Activated T-cell treated with anti-CD3 and anti-CD28 coated beads for 24 hours (primary cell): ENCODE results near the gene TMEM225B.
"Not testable (repeated sequence)": the region's sequence is repeated elsewhere in the genome, so short reads cannot be mapped to it uniquely, and the experiment has no call there.

Experiments
- DNase-seq: peaks from one replicate; pipeline ENCODE4 v3.0.0-alpha.2; 2020; ENCODE audit warnings: low read depth

The TMEM225B gene

GRCh38 chr7:99623091-99623693 lies 25.1 kb downstream of the TMEM225B start:
- DNase-seq: no peak

- DNase-seq: no peak
These were observed 25.8 kb downstream of the TMEM225B start for GRCh38 chr7:99623702-99624447.

- DNase-seq: peak; percentile 55
These were observed 26.4 kb downstream of the TMEM225B start for GRCh38 chr7:99624484-99624883.

GRCh38 chr7:99625321-99625720 lies 27.3 kb downstream of the TMEM225B start:
- no peak for DNase-seq

GRCh38 chr7:99625961-99626360 lies 27.9 kb downstream of the TMEM225B start:
- DNase-seq: no peak

- DNase-seq: no peak
These were observed 28.6 kb downstream of the TMEM225B start for GRCh38 chr7:99626661-99627060.

- DNase-seq: no peak
These were observed 29.4 kb downstream of the TMEM225B start for GRCh38 chr7:99627513-99627912.

- DNase-seq: no peak
These were observed 30.7 kb downstream of the TMEM225B start for GRCh38 chr7:99628471-99629465.

GRCh38 chr7:99629643-99630042 lies 31.6 kb downstream of the TMEM225B start:
- DNase-seq: no peak

GRCh38 chr7:99631295-99632109 lies 33.4 kb downstream of the TMEM225B start:
- DNase-seq: peak; percentile 42

GRCh38 chr7:99637414-99637813 lies 39.3 kb downstream of the TMEM225B start:
- not testable (repeated sequence) for DNase-seq

- no peak for DNase-seq
These were observed 40.7 kb downstream of the TMEM225B start for GRCh38 chr7:99638731-99639130.

- no peak for DNase-seq
These were observed 41.2 kb downstream of the TMEM225B start for GRCh38 chr7:99639267-99639666.

GRCh38 chr7:99642027-99642426 lies 44.0 kb downstream of the TMEM225B start:
- no peak for DNase-seq

- DNase-seq: no peak
These were observed 45.4 kb downstream of the TMEM225B start for GRCh38 chr7:99643464-99643863.

GRCh38 chr7:99644431-99644830 lies 46.4 kb downstream of the TMEM225B start:
- no peak for DNase-seq

- no peak for DNase-seq
These were observed 47.5 kb downstream of the TMEM225B start for GRCh38 chr7:99645590-99645989.

GRCh38 chr7:99648843-99649242 lies 50.8 kb downstream of the TMEM225B start:
- DNase-seq: no peak

GRCh38 chr7:99651290-99651689 lies 53.2 kb downstream of the TMEM225B start:
- DNase-seq: no peak

GRCh38 chr7:99652671-99653070 lies 54.6 kb downstream of the TMEM225B start:
- no peak for DNase-seq

- not testable (repeated sequence) for DNase-seq
These were observed 55.2 kb downstream of the TMEM225B start for GRCh38 chr7:99653269-99653668.

GRCh38 chr7:99653754-99654153 lies 55.7 kb downstream of the TMEM225B start:
- DNase-seq: no peak
